HepG2 (cell line): ENCODE data around the gene HACD2. TPM values are rescaled to one million over a fixed set of nuclear protein-coding genes. Genes with fewer than 3 reads are reported as not detected.

Experiments
- BCL6 ChIP-seq: IDR thresholded peaks from 2 replicates; pipeline ENCODE4 v1.6.1; 2016; ENCODE audit warnings: missing genetic modification reagents, missing compliant biosample characterization
- HNF4A ChIP-seq: sonication (generic); formaldehyde crosslinking; IDR thresholded peaks from 2 replicates; pipeline ENCODE4 v1.4.0; 2020; ENCODE audit warnings: missing genetic modification reagents
- NR2F2 ChIP-seq: IDR thresholded peaks from 2 replicates; pipeline ENCODE4 v1.6.1; 2012; ENCODE audit warnings: low read depth, inconsistent platforms, borderline replicate concordance
- NR3C1 ChIP-seq: sonication (generic); formaldehyde crosslinking; IDR thresholded peaks from 2 replicates; pipeline ENCODE4 v1.4.0; 2020; ENCODE audit warnings: missing genetic modification reagents
- SRF ChIP-seq: IDR thresholded peaks from 2 replicates; pipeline ENCODE4 v1.6.1; 2011; ENCODE audit warnings: mild to moderate bottlenecking, low read depth, low read length, moderate library complexity
- ZNF670 ChIP-seq: sonication (generic); formaldehyde crosslinking; IDR thresholded peaks from 2 replicates; pipeline ENCODE4 v1.8.0; 2022; ENCODE audit warnings: mild to moderate bottlenecking, missing genetic modification reagents, borderline replicate concordance
- polyA plus RNA-seq, 8 experiments: library from polyadenylated mRNA; depleted of rRNA in 3 of 8; stranded (reverse) in 7 of 8; unstranded in 1 of 8; fragments of >200 nt; fragmentation: Illumina TruSeq in 4 of 8; extraction: Trizol in 4 of 8; gene quantifications; 2 replicates each; pipeline versions ENCODE4 v1.2.1 to v1.2.3, GENCODE V29; 2011 to 2016; ENCODE audit warnings: low read depth in 4 of 8, missing spikeins in 1 of 8, mixed read lengths in 1 of 8; ENCODE audit not compliant: insufficient read depth in 1 of 8
- total RNA-seq, 5 experiments: library from RNA; depleted of rRNA; stranded (reverse); fragments of >200 nt; fragmentation: Illumina TruSeq; extraction: Trizol; gene quantifications; 2 replicates each; pipeline ENCODE4 v1.2.3, GENCODE V29; 2016; ENCODE audit warnings: low read depth in 1 of 5
- TF ChIP-seq, protein P1 (sequence below): sonication (generic); formaldehyde crosslinking; IDR thresholded peaks from 2 replicates; pipeline ENCODE4 v1.4.0; 2020; ENCODE audit warnings: missing genetic modification reagents
- TF ChIP-seq, protein P2 (sequence below): sonication (generic); formaldehyde crosslinking; IDR thresholded peaks from 2 replicates; pipeline ENCODE4 v1.4.0; 2020; ENCODE audit warnings: missing genetic modification reagents
- TF ChIP-seq, protein P3 (sequence below): sonication (generic); formaldehyde crosslinking; IDR thresholded peaks from 2 replicates; pipeline ENCODE4 v1.4.0; 2020; ENCODE audit warnings: missing genetic modification reagents

HACD2 gene
- total and polyA plus RNA-seq, 2 of the 13 experiments (the other 11 are each of a cell fraction or from before 2014, with no cell fraction given) = 47.0 to 50.4 TPM

DNA sequence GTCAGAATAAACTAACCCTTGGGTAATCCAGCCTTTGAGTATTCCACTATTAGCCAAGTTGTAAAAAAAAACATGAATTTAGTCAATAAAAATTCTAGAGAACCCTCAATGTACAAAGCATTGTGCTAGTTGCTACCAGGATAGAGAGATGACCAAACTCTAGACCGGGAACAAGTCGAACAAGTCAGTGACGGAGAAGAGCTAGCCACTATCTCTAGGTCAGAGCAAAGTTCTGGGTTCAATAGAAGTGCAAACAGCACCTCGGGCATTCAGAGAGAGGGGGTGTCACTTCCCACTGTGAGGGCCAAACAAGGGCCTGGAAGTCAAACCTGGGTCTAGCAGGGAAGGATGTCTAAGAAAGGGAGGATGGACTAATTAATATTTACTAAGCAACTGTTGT is 133.7 kb downstream of the HACD2 start (continued):
- TF ChIP-seq, protein P1, sequence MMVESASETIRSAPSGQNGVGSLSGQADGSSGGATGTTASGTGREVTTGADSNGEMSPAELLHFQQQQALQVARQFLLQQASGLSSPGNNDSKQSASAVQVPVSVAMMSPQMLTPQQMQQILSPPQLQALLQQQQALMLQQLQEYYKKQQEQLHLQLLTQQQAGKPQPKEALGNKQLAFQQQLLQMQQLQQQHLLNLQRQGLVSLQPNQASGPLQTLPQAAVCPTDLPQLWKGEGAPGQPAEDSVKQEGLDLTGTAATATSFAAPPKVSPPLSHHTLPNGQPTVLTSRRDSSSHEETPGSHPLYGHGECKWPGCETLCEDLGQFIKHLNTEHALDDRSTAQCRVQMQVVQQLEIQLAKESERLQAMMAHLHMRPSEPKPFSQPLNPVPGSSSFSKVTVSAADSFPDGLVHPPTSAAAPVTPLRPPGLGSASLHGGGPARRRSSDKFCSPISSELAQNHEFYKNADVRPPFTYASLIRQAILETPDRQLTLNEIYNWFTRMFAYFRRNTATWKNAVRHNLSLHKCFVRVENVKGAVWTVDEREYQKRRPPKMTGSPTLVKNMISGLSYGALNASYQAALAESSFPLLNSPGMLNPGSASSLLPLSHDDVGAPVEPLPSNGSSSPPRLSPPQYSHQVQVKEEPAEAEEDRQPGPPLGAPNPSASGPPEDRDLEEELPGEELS (CRISPR knock-in tag) = peak; percentile 29; the same call in 1 of the 2 replicates
- TF ChIP-seq ZNF670 (CRISPR knock-in tag) = no peak
- TF ChIP-seq, protein P2, sequence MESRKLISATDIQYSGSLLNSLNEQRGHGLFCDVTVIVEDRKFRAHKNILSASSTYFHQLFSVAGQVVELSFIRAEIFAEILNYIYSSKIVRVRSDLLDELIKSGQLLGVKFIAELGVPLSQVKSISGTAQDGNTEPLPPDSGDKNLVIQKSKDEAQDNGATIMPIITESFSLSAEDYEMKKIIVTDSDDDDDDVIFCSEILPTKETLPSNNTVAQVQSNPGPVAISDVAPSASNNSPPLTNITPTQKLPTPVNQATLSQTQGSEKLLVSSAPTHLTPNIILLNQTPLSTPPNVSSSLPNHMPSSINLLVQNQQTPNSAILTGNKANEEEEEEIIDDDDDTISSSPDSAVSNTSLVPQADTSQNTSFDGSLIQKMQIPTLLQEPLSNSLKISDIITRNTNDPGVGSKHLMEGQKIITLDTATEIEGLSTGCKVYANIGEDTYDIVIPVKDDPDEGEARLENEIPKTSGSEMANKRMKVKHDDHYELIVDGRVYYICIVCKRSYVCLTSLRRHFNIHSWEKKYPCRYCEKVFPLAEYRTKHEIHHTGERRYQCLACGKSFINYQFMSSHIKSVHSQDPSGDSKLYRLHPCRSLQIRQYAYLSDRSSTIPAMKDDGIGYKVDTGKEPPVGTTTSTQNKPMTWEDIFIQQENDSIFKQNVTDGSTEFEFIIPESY (CRISPR knock-in tag) = no peak
- 0 out of 2 replicates have a peak, but pooled peaks have one; percentile 30 for TF ChIP-seq NR2F2
- no peak for TF ChIP-seq NR3C1
- TF ChIP-seq, protein P3, sequence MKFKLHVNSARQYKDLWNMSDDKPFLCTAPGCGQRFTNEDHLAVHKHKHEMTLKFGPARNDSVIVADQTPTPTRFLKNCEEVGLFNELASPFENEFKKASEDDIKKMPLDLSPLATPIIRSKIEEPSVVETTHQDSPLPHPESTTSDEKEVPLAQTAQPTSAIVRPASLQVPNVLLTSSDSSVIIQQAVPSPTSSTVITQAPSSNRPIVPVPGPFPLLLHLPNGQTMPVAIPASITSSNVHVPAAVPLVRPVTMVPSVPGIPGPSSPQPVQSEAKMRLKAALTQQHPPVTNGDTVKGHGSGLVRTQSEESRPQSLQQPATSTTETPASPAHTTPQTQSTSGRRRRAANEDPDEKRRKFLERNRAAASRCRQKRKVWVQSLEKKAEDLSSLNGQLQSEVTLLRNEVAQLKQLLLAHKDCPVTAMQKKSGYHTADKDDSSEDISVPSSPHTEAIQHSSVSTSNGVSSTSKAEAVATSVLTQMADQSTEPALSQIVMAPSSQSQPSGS = no peak
- TF ChIP-seq HNF4A (CRISPR knock-in tag) = peak; percentile 83
- TF ChIP-seq BCL6 (CRISPR knock-in tag) = peak; percentile 64
- TF ChIP-seq SRF = peak; percentile 43; the same call in 1 of the 2 replicates
